Erythroblast (primary cell): Measurements from ENCODE around the gene BAG3.

Experiments used
- GATA1 ChIP-seq: IDR thresholded peaks from 2 replicates; pipeline ENCODE4 v1.6.1; 2011; ENCODE audit warnings: low read depth, mild to moderate bottlenecking, control low read depth, low read length, moderate library complexity
- POLR2A ChIP-seq: IDR thresholded peaks from 2 replicates; pipeline ENCODE4 v1.6.1; 2011; ENCODE audit warnings: mild to moderate bottlenecking, low read length

DNA sequence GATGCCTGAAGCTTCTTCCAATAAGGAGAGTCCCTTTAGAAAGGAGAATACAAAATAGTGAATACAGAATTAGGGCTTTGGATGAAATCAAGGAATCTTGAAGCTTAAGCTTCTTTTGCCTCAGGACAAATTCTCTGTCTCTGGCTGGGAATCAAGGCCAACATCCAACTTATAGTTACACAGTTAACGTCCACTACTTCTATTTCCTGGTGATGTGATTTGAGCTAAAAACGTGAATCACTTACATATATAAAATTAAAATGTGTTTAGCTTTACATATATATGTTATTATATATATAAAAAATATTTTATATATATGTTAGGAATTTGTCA is 63.3 kb downstream of the BAG3 start:
- TF ChIP-seq POLR2A (no peak), GATA1 (no peak)
